Colonic mucosa (tissue), 4 donors: ENCODE measurements around the gene CRTAC1. TPM values are rescaled to one million over a fixed set of nuclear protein-coding genes. Genes with fewer than 3 reads are reported as not detected.

Experiments used
- DNase-seq: peaks from one replicate; pipeline ENCODE4 v3.0.0-alpha.2; 2020
- H3K27ac ChIP-seq: fragments of 200-600 bp; one replicate; pipeline ENCODE4 v1.8.0; 2021
- H3K27me3 ChIP-seq: fragments of 200-600 bp; one replicate; pipeline ENCODE4 v1.8.0; 2021
- H3K36me3 ChIP-seq: fragments of 200-600 bp; one replicate; pipeline ENCODE4 v1.8.0; 2021
- H3K4me1 ChIP-seq: fragments of 200-600 bp; one replicate; pipeline ENCODE4 v1.8.0; 2021; ENCODE audit warnings: mild to moderate bottlenecking
- H3K4me3 ChIP-seq: fragments of 200-600 bp; one replicate; pipeline ENCODE4 v1.8.0; 2021
- H3K9ac ChIP-seq, 2 donors: one replicate each; pipeline ENCODE4 v1.7.0; 2013; ENCODE audit warnings: control low read depth in 2 of 2, low read depth in 2 of 2, low read length in 2 of 2
- H3K9me3 ChIP-seq: fragments of 200-600 bp; one replicate; pipeline ENCODE4 v1.8.0; 2021
- CTCF ChIP-seq: fragments of 200-600 bp; IDR thresholded peaks from one replicate; pipeline ENCODE4 v1.8.0; 2022; ENCODE audit warnings: antibody characterized with exemption, mild to moderate bottlenecking
- intact Hi-C: fragments of 100-400 bp; cut with DNase I; formaldehyde crosslinking; loops from one replicate; pipeline ENCODE4 v1.14.1; 2022
- total RNA-seq, 2 donors: library from RNA; stranded (reverse); fragmentation: NEBNext Ultra II Directional in 1 of 2; extraction: Animal tissue kit (Norgen Biotek cat#: 25700) in 1 of 2; gene quantifications; one replicate each; pipeline ENCODE4 v1.2.1, GENCODE V29; 2021
- donor health status: healthy.
- donor health status: DM: no; HTN: no; CAD: no.
- donor health status: DM: no; HTN: no; CAD: no.

The CRTAC1 gene
- total RNA-seq, 2 donors from 2014 or later = 0.17 to 1.4 TPM

- no peaks in the 10 kb centered on the region for H3K4me1 ChIP-seq
- intact Hi-C loops = no loop called here
- DNase-seq = no peak
- H3K4me3 ChIP-seq = no peak overlapping the region
- H3K27ac ChIP-seq = no peak overlapping the region
- TF ChIP-seq CTCF = no peak
- H3K9me3 ChIP-seq = no peaks in the 10 kb centered on the region
- no peak overlapping the region for H3K9ac ChIP-seq
- H3K36me3 ChIP-seq = no peaks in the 10 kb centered on the region
- H3K27me3 ChIP-seq = peaks cover 3% of the 10 kb centered on the region
These were observed 108.2 kb downstream of the CRTAC1 start for GRCh38 chr10:97922022-97922758.

DNA sequence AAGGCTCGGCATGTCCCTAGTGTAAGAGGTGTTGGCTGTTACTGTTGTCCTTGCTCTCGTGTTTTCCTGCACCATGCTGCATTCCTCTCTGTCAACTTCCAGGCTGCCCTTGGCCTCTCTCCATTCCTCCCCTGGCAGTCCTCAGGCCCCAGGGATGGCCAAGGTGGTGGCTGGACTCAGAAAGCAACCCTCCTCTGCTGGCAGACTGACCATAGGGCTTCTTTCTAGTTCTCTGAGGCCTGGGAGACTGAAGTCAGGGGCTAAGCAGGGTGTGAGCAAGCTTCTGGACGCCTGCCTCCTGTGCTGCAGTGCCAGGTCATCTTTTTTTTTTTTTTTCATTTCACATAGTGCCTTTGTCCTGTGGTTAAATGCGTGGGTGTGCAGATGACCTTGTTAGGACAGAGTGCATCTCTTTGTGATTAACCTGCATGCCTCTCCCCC lies 108.8 kb downstream of the CRTAC1 start:
- H3K36me3 ChIP-seq = no peaks in the 10 kb centered on the region
- no peak overlapping the region for H3K27ac ChIP-seq
- intact Hi-C loops = no loop called here
- no peak for TF ChIP-seq CTCF
- H3K9me3 ChIP-seq = no peaks in the 10 kb centered on the region
- peaks cover 3% of the 10 kb centered on the region for H3K27me3 ChIP-seq
- no peak overlapping the region for H3K9ac ChIP-seq
- DNase-seq = no peak
- no peak overlapping the region for H3K4me3 ChIP-seq
- no peaks in the 10 kb centered on the region for H3K4me1 ChIP-seq

GRCh38 chr10:97920865-97921264 lies 109.6 kb downstream of the CRTAC1 start:
- no peak for DNase-seq
- no peak overlapping the region for H3K27ac ChIP-seq
- H3K4me3 ChIP-seq = no peak overlapping the region
- H3K9me3 ChIP-seq = no peaks in the 10 kb centered on the region
- TF ChIP-seq CTCF = no peak
- intact Hi-C loops = no loop called here
- H3K4me1 ChIP-seq = no peaks in the 10 kb centered on the region
- peaks cover 3% of the 10 kb centered on the region for H3K27me3 ChIP-seq
- no peak overlapping the region for H3K9ac ChIP-seq
- H3K36me3 ChIP-seq = no peaks in the 10 kb centered on the region

GRCh38 chr10:97919012-97919411 lies 111.4 kb downstream of the CRTAC1 start:
- no peak overlapping the region for H3K9ac ChIP-seq
- H3K27ac ChIP-seq = no peak overlapping the region
- H3K36me3 ChIP-seq = no peaks in the 10 kb centered on the region
- no peak overlapping the region for H3K4me3 ChIP-seq
- H3K9me3 ChIP-seq = no peaks in the 10 kb centered on the region
- H3K27me3 ChIP-seq = peaks cover 3% of the 10 kb centered on the region
- intact Hi-C loops = no loop called here
- no peak for DNase-seq
- H3K4me1 ChIP-seq = no peaks in the 10 kb centered on the region
- TF ChIP-seq CTCF = no peak

GRCh38 chr10:97916586-97916985 lies 113.8 kb downstream of the CRTAC1 start:
- intact Hi-C loops = no loop called here
- Histone ChIP-seq H3K4me1 (no peaks in the 10 kb centered on the region), H3K9me3 (no peaks in the 10 kb centered on the region), H3K9ac (no peak overlapping the region), H3K36me3 (no peaks in the 10 kb centered on the region), H3K4me3 (no peak overlapping the region), H3K27me3 (peaks cover 3% of the 10 kb centered on the region), H3K27ac (no peak overlapping the region)
- no peak for DNase-seq
- no peak for TF ChIP-seq CTCF
